ENCODE data around the gene ACLY.
A peak's percentile ranks its signal among the peaks of the same experiment; 100 is the strongest.

DNA sequence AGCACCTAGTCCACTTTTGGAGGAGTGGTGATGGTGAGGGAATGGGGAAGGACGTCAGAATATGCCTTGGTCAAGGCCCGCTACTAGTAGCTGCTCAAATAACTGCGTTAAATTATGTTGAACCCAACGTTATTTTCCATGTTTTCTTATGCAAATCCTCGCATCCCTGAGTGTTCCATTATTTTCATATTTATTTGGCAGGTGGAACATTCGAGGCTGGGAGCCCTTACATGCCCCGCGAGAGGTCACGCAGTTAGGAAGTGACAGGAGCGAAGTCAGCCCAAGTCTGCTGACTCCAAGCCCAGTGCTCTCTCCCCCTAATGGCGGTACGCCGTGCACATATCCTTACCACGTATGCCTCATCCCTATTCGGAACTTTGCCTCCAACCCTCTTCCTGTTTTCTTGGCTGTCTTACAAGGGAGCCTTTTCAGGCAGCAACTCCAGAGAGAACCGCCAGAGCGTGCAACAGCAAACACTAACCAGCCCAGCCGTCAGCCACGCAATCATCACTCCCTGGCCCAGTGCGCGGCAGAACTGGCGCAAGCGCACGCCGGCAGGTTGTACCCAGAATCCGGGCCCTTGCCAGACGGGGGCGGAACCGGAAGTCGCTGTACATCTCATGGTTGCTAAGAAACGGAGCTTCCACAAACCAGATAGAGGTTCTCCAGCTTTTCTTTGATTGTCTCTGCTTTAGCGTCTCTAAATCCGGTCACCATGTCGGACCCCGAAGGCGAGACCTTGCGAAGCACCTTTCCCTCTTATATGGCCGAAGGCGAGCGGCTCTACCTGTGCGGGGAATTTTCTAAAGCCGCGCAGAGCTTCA, 11.5 kb upstream of the ACLY start, which contains the start of gene ODAD4:
- TF ChIP-seq, protein P1, sequence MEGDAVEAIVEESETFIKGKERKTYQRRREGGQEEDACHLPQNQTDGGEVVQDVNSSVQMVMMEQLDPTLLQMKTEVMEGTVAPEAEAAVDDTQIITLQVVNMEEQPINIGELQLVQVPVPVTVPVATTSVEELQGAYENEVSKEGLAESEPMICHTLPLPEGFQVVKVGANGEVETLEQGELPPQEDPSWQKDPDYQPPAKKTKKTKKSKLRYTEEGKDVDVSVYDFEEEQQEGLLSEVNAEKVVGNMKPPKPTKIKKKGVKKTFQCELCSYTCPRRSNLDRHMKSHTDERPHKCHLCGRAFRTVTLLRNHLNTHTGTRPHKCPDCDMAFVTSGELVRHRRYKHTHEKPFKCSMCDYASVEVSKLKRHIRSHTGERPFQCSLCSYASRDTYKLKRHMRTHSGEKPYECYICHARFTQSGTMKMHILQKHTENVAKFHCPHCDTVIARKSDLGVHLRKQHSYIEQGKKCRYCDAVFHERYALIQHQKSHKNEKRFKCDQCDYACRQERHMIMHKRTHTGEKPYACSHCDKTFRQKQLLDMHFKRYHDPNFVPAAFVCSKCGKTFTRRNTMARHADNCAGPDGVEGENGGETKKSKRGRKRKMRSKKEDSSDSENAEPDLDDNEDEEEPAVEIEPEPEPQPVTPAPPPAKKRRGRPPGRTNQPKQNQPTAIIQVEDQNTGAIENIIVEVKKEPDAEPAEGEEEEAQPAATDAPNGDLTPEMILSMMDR (IDR thresholded peaks at IDR 0.05), result peak; percentile 61 to 68
- TF ChIP-seq EP300 (IDR thresholded peaks at IDR 0.05) (no peak), POLR2A (IDR thresholded peaks at IDR 0.05) (peak in 1 of 2 donors; percentile 39)

Data from suprapubic skin (tissue), 3 donors.